ENCODE results near the gene KCTD5. TPM values are rescaled to one million over a fixed set of nuclear protein-coding genes. Genes with fewer than 3 reads are reported as not detected.
"Not testable (repeated sequence)": the region's sequence is repeated elsewhere in the genome, so short reads cannot be mapped to it uniquely, and the experiment has no call there.

The KCTD5 gene
- total RNA-seq, 1 donor: 19.4 TPM

DNA sequence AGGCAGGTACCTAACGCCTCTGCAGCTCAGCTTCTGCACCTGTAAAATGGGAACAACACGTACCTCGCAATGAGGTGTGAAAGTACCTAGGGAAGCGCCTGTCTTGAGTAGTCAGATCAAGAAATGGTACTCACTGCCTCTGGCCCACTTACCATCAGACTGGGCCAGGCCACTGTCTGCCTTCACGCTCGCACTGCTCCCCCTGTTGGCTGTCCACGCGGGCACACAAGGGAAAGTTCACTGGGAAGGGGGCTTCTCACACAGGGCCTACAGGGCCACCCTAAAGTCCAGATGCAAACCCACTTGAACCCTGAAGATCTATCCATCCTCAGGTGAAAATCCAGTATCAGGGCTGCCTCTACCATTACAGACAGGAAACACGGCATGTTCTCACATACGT lies 11.1 kb upstream of the KCTD5 start:
- not testable (repeated sequence) for DNase-seq (ENCODE audit: low read depth in 2 of 3, low spot score in 2 of 3)

- no peak for DNase-seq (ENCODE audit: low read depth in 2 of 3, low spot score in 2 of 3)
Observed at GRCh38 chr16:2671741-2672140, 10.6 kb upstream of the KCTD5 start.

GRCh38 chr16:2673066-2673999 lies 9.0 kb upstream of the KCTD5 start:
- DNase-seq (ENCODE audit: low read depth in 2 of 3, low spot score in 2 of 3): peak; percentile 80 to 97 (median 93)

DNA sequence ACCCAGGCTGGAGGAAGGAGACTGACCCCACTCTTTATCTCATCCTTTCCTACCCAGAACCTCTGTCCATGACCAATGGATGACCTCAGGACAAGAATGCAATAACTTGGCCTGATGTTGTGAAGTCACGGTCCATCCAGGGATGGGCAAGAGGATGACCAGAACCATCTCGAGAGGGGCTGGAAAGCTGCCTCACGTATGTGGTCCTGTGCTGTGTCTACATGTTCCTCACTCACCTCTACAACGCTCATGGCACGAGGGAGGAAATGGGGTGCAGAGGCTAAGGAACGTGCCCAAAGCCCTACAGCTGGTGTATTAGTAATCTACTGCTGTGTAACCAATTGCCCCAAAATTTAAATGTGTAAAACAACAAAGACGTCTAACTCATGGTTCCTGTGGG lies 7.3 kb upstream of the KCTD5 start:
- no peak for DNase-seq (ENCODE audit: low read depth in 2 of 3, low spot score in 2 of 3)

GRCh38 chr16:2675714-2676113 lies 6.6 kb upstream of the KCTD5 start:
- no peak for DNase-seq (ENCODE audit: low read depth in 2 of 3, low spot score in 2 of 3)

- not testable (repeated sequence) for DNase-seq (ENCODE audit: low read depth in 2 of 3, low spot score in 2 of 3)
Observed at GRCh38 chr16:2676937-2677336, 5.4 kb upstream of the KCTD5 start.

DNA sequence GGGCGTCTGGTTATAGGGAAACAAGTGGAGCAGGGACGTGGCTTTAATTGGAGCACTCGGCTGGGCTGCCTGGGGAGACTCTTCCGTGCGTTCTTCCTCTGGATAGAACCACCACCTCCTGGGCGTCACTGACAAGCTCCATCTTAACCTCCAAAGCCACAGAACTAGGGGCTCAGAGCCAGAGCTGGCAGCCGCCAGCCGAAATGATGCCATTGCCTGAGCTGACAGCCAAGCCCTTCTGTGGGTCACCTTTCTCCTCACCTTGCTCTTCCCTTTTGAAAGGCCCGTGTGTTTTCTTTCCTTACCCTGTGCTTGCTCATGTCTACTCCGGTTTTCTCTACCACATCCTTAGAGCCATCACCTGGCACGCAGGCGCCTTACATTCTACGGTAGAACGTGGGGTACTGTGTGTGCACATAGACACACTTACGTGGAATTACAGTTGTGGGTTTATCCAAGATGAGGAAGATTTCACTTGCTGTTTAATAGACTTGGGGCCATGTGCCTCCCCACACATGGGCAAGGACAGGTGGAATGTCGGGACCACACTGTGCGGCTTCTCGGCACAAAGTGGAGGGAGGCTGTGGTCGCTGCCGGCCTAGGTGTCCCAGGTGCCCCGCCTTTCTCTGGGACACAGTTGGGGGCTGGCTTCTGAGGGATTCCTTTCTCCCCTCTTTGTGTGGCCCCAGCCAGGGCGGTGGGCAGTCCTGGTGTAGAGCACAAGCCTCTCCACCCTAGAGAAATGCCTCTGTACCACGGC lies 3.9 kb upstream of the KCTD5 start:
- DNase-seq (ENCODE audit: low read depth in 2 of 3, low spot score in 2 of 3): not testable (repeated sequence)

- DNase-seq (ENCODE audit: low read depth in 2 of 3, low spot score in 2 of 3): not testable (repeated sequence)
Observed at GRCh38 chr16:2679902-2680301, 2.4 kb upstream of the KCTD5 start.

GRCh38 chr16:2680360-2680759 lies 2.0 kb upstream of the KCTD5 start:
- DNase-seq (ENCODE audit: low read depth in 2 of 3, low spot score in 2 of 3): not testable (repeated sequence)

- DNase-seq (ENCODE audit: low read depth in 2 of 3, low spot score in 2 of 3): not testable (repeated sequence)
Observed at GRCh38 chr16:2683041-2683440, 718 bp downstream of the KCTD5 start.

- DNase-seq (ENCODE audit: low read depth in 2 of 3, low spot score in 2 of 3): not testable (repeated sequence)
Observed at GRCh38 chr16:2686075-2686474, 3.8 kb downstream of the KCTD5 start.

DNA sequence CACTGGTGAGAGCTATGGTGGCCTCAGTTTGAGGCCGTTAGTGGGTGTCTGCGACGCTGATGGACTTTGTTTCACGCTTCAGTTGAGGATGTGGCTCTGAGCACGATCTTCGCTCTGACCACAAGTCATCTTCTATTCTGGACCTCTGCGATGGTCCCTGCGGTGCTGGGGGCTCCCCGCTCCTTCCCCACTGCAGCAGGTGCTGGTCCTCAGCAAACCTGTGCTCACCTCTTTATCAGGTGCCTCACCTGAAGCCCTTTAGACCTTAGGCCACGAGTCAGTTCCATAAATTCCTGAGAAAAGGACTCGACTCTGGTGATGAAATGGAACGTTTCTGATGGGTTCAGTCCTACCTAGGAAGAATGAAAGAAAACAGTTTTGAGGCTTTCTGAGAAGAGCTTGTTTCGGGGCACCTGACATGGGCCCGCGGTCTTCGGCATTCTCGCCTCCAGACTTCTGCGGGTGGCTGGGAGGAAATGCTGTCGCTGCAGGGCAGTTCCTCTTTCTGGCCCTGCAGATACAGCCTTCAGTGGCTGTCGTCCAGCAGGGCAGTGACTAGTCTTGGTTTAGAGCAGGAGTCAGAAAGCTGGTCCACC lies 4.7 kb downstream of the KCTD5 start:
- DNase-seq (ENCODE audit: low read depth in 2 of 3, low spot score in 2 of 3): peak in 2 of 3 donors; percentile 88 to 93

- no peak for DNase-seq (ENCODE audit: low read depth in 2 of 3, low spot score in 2 of 3)
Observed at GRCh38 chr16:2687531-2688308, 5.4 kb downstream of the KCTD5 start.

DNA sequence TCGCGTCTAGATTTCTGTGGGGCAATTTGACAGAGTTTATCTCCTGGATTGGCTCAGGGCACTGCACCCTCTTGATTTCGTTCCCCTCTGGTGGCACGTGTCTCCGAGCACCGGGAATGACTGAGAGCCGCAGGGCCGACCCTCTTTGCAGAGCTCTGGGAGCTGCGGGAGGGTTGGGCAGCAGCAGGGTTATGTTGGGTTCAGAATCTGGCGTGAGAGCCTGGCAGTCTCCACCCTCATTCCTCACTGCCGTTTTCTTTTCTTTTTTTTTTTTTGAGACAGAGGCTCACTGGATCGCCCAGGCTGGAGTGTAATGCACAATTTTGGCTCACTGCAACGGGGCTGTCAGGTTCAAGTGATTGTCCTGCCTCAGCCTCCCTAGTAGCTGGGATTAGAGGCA lies 7.1 kb downstream of the KCTD5 start:
- not testable (repeated sequence) for DNase-seq (ENCODE audit: low read depth in 2 of 3, low spot score in 2 of 3)

DNA sequence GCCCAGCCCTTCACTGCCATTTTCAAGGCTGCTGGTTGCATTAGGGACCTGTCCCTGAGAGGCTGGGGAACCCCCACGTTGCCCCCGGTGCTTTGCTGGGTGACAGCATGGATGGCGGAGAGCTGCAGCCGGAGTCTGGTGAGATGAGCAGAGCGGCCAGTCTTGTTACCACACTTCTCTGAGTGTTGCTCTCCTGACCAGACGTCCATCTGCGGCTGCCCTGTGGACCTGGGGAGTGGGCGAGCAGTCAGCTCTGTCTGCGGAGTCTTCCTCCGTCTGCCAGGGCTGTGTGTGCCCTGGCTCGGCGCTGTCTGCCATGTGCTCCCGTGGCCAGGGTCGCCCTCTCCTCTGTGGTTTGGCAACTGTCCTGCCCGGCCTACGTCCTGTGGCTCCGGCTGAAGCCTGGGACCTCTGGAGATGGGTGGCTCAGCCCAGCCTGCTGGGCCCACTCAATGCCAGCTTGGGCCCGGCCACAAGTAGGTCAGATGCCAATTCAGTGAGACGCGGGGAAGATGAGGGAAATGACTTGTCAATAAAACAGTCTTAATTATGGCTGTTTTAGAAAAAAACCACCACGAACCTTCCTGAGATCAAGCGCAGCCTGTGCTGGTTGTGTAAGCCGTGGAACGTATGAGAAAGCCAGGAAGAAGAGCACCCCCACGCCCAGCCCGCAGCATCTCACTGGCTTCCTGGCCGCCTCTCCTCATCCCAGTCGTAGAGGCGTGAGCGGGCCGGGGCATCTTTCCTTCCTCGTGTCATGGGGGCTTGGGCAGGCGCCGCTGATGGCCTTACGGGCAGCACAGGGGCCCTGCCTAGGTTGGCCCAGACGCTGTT lies 7.9 kb downstream of the KCTD5 start:
- peak in 2 of 3 donors; percentile 40 to 50 for DNase-seq (ENCODE audit: low read depth in 2 of 3, low spot score in 2 of 3)

DNA sequence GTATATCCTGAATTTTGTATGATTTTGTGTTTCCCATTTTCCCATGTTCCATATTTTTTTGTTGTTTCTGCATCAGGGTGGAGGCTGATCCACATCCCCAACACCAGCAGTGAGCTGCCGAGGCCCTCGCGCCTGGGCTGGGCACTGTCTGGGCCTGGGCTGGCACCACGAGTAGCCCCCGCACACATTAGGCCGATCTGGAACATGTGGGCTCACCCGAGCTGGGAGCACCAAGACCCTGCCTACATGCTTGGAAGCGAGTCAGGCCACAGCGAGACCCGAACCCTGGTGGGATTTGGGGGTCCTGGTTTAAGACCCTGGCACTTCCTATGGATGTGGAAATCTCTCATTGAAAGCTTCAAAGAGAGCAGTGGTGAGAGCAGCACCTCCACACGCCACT lies 8.5 kb downstream of the KCTD5 start:
- no peak for DNase-seq (ENCODE audit: low read depth in 2 of 3, low spot score in 2 of 3)

GRCh38 chr16:2691491-2692248 lies 9.3 kb downstream of the KCTD5 start:
- no peak for DNase-seq (ENCODE audit: low read depth in 2 of 3, low spot score in 2 of 3)

GRCh38 chr16:2692251-2692947 lies 10.1 kb downstream of the KCTD5 start:
- no peak for DNase-seq (ENCODE audit: low read depth in 2 of 3, low spot score in 2 of 3)

All from hematopoietic multipotent progenitor cell (in vitro differentiated cells).